ENCODE measurements around the gene PPM1L.

PPM1L gene

GRCh38 chr3:160765211-160765610 lies 9.2 kb downstream of the PPM1L start:
- DNase-seq = no peak

- no peak for DNase-seq
Observed at GRCh38 chr3:160768031-160768430, 12.0 kb downstream of the PPM1L start.

DNA sequence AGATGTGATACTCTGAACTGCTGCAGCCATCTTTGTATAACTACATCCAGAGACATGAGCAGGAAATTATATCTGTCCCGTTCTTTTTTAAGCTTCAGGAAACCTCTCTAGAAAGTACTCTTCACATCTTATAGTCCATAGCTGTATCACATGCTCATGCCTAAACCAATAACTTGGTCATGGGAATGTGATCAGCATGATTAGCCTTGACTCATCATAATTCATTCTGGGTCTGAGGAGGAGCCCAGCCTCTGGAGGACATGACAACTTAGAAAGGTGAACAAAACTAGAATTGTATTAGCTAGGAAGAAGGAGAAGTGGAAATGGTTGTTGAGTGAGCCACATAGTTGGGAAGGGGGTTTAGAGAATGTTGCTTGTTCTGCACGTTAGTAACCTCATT lies 12.9 kb downstream of the PPM1L start:
- DNase-seq = no peak

DNA sequence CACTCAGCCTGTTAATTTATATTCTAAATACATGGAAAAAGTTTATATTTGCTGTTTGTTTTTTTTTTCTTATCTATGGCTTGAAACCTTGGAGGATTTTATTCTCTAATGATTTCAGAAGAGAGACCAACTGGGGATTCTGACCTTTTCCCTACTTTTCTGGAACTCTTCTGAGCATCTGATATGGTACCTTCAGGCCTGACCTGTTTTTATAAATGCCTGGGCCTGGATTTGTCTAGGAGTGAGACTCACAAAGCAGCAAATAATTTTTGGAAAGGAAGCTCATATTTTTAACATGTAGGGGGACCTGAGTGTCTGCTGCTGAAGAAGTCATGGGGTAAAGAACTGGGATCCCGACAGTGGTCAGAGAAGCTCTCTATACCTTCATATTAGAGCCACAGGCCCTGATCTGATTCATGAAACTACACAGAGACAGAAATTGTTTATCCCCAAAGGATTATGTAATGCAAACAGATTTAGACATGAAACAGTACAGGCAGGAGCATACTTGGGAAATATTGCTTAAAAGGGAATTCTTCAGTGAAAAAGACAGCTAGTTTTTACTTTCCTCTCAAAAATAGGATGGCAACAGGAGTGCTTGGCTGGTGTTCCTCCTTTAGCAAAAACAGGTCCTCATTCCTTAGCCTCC lies 15.9 kb downstream of the PPM1L start:
- no peak for DNase-seq

GRCh38 chr3:160773722-160774121 lies 17.7 kb downstream of the PPM1L start:
- no peak for DNase-seq

GRCh38 chr3:160774172-160774571 lies 18.1 kb downstream of the PPM1L start:
- no peak for DNase-seq

DNA sequence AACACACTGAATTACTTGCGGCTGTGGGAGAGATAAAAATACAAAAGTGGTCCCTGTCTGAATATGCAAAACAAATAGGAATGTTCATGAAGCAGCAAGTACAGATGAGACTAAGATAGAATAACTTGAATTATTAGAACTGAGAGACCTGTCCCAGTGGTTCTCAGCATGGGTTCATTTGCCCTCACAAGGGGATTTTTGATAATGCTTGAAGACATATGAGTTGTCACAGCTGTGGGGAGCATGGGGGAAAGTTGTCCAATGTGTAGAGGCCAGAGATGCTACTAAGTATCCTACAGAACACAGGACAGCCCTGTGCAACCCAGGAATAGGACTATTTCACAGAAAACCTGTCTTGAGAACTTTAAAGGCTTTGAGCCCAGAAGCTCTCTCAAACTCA lies 22.4 kb downstream of the PPM1L start:
- DNase-seq = no peak

DNA sequence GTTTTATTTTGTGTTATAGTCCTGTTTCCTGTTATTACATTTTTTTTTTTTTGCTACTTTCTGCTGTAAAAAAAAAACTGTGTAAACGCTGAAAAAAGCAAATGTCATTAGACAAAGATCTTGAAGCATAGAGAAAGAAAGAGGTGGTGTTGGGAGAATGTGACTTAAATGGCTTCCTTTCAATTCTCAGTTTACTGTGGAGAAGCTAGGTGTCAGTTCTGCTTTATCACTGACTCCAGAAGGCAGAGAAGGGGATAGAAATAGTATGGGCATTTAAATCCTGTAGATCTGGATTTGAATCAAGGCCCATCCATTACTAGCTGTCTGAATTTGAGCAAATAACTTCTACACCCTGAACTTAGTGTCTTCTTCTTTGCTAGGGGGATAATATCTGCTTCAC lies 23.0 kb downstream of the PPM1L start:
- DNase-seq = no peak

GRCh38 chr3:160780245-160780644 lies 24.2 kb downstream of the PPM1L start:
- no peak for DNase-seq

GRCh38 chr3:160781402-160781801 lies 25.4 kb downstream of the PPM1L start:
- no peak for DNase-seq

- no peak for DNase-seq
Observed at GRCh38 chr3:160781863-160782262, 25.8 kb downstream of the PPM1L start.

- peak; percentile 41 for DNase-seq
Observed at GRCh38 chr3:160784853-160785252, 28.8 kb downstream of the PPM1L start.

DNA sequence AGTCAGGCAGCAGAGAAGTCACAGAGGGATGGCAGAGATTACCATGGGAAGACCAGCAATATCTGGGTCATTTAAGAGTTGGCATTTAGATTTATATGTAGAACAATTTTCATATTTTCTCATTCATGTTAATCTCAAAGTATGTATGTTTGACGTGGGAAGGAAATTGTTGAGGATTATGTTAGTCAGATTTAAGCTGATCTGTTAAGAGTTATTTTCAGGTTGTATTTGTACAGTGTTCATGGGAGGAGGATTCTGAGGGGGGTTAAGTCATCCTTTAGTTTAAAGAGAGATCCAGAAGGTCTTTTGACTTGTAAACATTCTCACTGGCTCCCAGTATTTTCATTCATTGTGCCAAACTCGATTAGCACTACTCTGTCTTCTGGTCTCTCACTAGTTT lies 34.7 kb downstream of the PPM1L start:
- DNase-seq = no peak

DNA sequence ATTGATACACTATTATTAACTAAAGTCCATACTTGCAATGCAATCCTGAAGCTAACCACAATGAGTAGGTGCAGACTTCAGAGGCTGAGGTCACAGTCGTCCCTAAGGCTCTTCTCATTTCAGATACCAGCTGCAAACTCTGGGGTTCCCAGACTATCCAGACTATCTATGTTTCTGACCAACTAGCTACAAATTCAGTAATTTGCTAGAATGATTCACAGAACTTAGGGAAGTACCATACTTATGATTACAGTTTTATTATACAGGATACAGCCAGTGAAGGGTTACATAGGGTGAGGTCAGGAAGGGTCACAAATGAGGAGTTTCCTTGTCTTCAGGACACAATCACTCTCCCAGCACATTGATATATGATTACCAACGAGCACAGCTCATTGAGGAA lies 36.5 kb downstream of the PPM1L start:
- DNase-seq = no peak

GRCh38 chr3:160793722-160794252 lies 37.8 kb downstream of the PPM1L start:
- DNase-seq = no peak

DNA sequence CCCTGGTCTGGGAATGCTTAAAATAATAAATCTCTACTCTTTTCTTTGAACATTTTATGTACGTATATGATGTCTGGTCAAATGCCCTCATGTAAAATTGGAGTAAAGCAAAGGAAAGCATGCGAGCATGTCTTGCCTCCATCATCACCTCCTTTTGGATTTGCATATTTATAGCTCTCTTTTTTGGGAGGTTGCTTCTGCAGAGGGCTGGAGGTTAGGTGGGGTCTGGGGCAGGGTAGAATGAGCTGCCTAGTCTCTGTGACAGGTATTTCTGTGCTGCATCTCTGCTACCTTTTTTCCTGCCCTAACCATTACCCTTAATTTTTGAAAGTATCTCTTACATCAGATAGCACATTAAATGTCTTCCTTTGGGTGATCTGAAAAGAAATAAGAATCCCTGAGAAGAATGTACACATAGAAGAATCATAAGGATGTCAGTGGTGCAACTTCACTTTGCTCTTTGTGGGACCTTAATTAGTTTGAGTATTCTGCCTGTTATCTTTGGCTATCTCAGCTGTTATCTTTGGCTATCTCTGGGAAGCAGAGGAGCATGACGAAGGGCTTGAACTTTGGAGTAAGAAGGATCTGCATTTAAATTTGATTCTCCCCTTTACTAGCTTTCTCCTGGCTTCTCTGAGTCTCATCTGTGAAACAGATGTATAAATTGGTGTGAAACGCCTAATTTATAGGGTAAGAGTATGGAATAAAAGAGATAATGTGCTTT lies 40.2 kb downstream of the PPM1L start:
- DNase-seq = no peak

- peak; percentile 73 for DNase-seq
Observed at GRCh38 chr3:160796813-160797164, 40.8 kb downstream of the PPM1L start.

DNA sequence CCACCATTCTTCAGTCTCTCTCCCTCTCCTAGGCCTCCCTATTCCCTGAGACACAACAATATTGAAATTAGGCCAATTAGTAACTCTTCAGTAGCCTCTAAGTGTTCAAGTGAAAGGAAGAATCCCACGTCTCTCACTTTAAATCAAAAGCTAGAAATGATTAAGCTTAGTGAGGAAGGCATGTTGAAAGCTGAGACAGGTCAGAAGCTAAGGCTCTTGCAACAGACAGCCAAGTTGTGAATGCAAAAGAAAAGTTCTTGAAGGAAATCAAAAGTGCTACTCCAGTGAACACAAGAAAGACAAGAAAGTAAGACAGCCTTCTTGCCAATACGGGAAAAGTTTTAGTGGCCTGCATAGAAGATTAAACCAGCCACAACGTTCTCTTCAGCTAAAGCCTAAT lies 41.3 kb downstream of the PPM1L start:
- no peak for DNase-seq

GRCh38 chr3:160801386-160802118 lies 45.5 kb downstream of the PPM1L start:
- DNase-seq = no peak

GRCh38 chr3:160804762-160805161 lies 48.7 kb downstream of the PPM1L start:
- DNase-seq = no peak

DNA sequence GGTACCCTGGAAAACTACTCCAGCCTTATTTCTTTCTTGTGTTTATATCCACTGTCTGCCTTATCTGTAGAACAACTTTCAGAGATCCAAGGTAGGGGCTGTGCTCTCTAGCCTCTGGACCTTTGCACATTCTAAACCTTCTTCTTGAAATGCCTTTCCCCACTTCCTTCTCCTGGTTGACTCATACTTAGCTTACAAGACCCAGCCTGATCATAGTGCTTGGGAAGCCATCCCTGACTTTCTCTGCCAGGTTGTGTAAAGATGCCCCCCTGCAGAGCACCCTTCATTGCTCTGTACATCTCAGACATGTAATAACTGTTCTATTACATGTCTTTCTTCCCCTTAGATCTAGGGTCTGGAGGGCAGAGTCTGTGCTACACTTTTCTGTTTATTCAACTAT lies 50.1 kb downstream of the PPM1L start:
- no peak for DNase-seq

DNA sequence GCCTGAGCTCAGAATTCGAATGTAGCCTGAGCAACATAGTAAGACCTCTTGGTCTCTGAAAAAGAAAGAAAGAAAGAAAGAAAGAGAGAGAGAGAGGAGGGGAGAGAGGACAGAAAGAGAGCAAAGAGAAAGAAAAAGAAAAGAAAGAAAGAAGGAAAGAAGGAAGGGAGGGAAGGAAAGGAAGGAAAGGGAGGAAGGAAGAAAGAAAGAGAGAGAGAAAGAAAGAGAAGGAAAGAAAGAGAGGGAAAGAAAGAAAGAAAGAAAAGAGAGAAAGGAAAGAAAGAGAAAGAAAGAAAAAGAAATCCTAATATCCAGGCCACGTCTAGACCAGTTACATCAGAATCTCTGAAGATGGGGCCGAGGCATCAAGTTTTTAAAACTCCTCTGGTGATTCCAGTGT lies 50.7 kb downstream of the PPM1L start:
- DNase-seq = no peak

DNA sequence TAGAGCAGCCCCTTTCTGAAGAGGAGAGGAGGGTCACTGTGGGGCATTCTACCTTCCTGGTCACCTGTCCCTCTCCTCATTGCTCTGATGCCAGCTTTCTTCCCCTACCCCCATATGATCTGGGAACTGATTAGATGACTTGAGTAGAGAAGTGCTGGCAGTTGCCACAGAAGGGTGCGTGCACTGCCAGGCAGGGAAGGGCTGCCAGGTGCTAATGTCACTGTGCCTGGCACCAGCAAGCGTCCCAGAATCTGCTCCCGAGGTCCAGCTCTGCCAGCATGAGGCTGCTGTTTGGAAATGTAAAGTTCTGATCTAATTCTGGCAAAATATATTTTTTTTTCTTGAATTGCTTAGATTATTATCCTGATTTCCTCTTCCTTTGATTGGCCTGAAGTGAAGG lies 52.8 kb downstream of the PPM1L start:
- no peak for DNase-seq

DNA sequence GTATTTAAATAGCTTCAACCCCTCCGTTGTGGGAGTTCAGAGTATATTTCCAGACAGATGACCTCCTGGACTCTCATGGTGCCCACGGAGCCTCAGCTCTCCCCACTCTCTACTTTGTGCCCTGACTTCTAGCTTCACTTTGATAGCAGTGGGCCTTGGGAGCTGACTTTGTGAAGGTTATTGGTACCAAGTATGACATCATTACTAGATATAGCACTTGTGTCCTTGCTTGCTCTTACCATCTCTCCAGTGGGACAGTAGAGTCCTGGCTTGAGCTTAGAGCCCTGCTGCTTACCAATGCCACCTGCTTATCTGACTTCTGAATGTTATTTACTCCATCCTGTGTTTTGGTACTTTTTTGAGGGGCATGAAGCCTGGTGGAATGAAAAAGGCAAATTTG lies 53.4 kb downstream of the PPM1L start:
- no peak for DNase-seq
